Measurements from ENCODE around the gene TMEM272.

Gene TMEM272

GRCh38 chr13:51805925-51806324 lies 39.1 kb downstream of the TMEM272 start:
- TF ChIP-seq CTCF (IDR thresholded peaks at IDR 0.05; ENCODE audit: low read depth, low read length) = no peak
- no peak for TF ChIP-seq MYC (IDR thresholded peaks at IDR 0.05; ENCODE audit: low read depth, low read length)
- no peak for TF ChIP-seq POLR2A (IDR thresholded peaks at IDR 0.05; ENCODE audit: extremely low read depth, insufficient read length)
- no peak for TF ChIP-seq MAX (IDR thresholded peaks at IDR 0.05; ENCODE audit: low read depth, low read length)
- no peak overlapping the region for H3K4me3 ChIP-seq (ENCODE audit: low read depth, low read length)
- DNase-seq (ENCODE audit: low read depth) = no peak

- no peak for TF ChIP-seq MYC (IDR thresholded peaks at IDR 0.05; ENCODE audit: low read depth, low read length)
- no peak for TF ChIP-seq MAX (IDR thresholded peaks at IDR 0.05; ENCODE audit: low read depth, low read length)
- TF ChIP-seq POLR2A (IDR thresholded peaks at IDR 0.05; ENCODE audit: extremely low read depth, insufficient read length) = no peak
- TF ChIP-seq CTCF (IDR thresholded peaks at IDR 0.05; ENCODE audit: low read depth, low read length) = no peak
- DNase-seq (ENCODE audit: low read depth) = no peak
- no peak overlapping the region for H3K4me3 ChIP-seq (ENCODE audit: low read depth, low read length)
These were observed 39.7 kb downstream of the TMEM272 start for GRCh38 chr13:51805313-51805712.

- DNase-seq (ENCODE audit: low read depth) = no peak
- TF ChIP-seq MYC (IDR thresholded peaks at IDR 0.05; ENCODE audit: low read depth, low read length) (no peak), POLR2A (IDR thresholded peaks at IDR 0.05; ENCODE audit: extremely low read depth, insufficient read length) (no peak), MAX (IDR thresholded peaks at IDR 0.05; ENCODE audit: low read depth, low read length) (0 out of 2 replicates have a peak, but pooled peaks have one; percentile 1)
- H3K4me3 ChIP-seq (ENCODE audit: low read depth, low read length) = peak overlapping the region; percentile 65
These were observed 40.4 kb downstream of the TMEM272 start for GRCh38 chr13:51804295-51805172.

- peak within 1 kb of the TSS; percentile 65 for H3K4me3 ChIP-seq (ENCODE audit: low read depth, low read length)
- DNase-seq (ENCODE audit: low read depth) = peak; percentile 91
- TF ChIP-seq MYC (IDR thresholded peaks at IDR 0.05; ENCODE audit: low read depth, low read length) (peak; percentile 81), MAX (IDR thresholded peaks at IDR 0.05; ENCODE audit: low read depth, low read length) (peak; percentile 86), CTCF (IDR thresholded peaks at IDR 0.05; ENCODE audit: low read depth, low read length) (no peak), POLR2A (IDR thresholded peaks at IDR 0.05; ENCODE audit: extremely low read depth, insufficient read length) (peak; percentile 90)
These were observed 41.3 kb downstream of the TMEM272 start, which contains the start of gene DHRS12 for GRCh38 chr13:51803422-51804294. TSS of gene DHRS12 (minus strand) at chr13:51804163. CDS start at chr13:51799659, 4,504 bp downstream.

- H3K4me3 ChIP-seq (ENCODE audit: low read depth, low read length) = peak overlapping the region; percentile 65
- DNase-seq (ENCODE audit: low read depth) = no peak
- TF ChIP-seq CTCF (IDR thresholded peaks at IDR 0.05; ENCODE audit: low read depth, low read length) = no peak
- no peak for TF ChIP-seq POLR2A (IDR thresholded peaks at IDR 0.05; ENCODE audit: extremely low read depth, insufficient read length)
- no peak for TF ChIP-seq MAX (IDR thresholded peaks at IDR 0.05; ENCODE audit: low read depth, low read length)
- no peak for TF ChIP-seq MYC (IDR thresholded peaks at IDR 0.05; ENCODE audit: low read depth, low read length)
These were observed 42.2 kb downstream of the TMEM272 start for GRCh38 chr13:51802631-51803418.

Data from NB4 (cell line).